ENCODE data around the gene KCNAB1.

GRCh38 chr3:156321945-156322344, 201.6 kb downstream of the KCNAB1 start:
- TF ChIP-seq SUZ12 (IDR thresholded peaks at IDR 0.05) (no peak), SP1 (IDR thresholded peaks at IDR 0.05) (no peak), HDGF (IDR thresholded peaks at IDR 0.05; ENCODE audit: borderline replicate concordance) (no peak), CTBP1 (IDR thresholded peaks at IDR 0.05; ENCODE audit: borderline replicate concordance) (no peak), FOXK2 (IDR thresholded peaks at IDR 0.05) (no peak), TARDBP (IDR thresholded peaks at IDR 0.05) (no peak), NFRKB (IDR thresholded peaks at IDR 0.05) (no peak), FOXM1 (IDR thresholded peaks at IDR 0.05; ENCODE audit: borderline replicate concordance) (no peak), FOXA1 (IDR thresholded peaks at IDR 0.05) (no peak), ELF4 (IDR thresholded peaks at IDR 0.05) (no peak), ZNF384 (IDR thresholded peaks at IDR 0.05) (no peak)

All from HEK293T (cell line).